ENCODE results near the gene ZSWIM4. TPM values are rescaled to one million over a fixed set of nuclear protein-coding genes. Genes with fewer than 3 reads are reported as not detected.

The ZSWIM4 gene
- total RNA-seq = 12.8 and 18.3 TPM in 2 replicates

DNA sequence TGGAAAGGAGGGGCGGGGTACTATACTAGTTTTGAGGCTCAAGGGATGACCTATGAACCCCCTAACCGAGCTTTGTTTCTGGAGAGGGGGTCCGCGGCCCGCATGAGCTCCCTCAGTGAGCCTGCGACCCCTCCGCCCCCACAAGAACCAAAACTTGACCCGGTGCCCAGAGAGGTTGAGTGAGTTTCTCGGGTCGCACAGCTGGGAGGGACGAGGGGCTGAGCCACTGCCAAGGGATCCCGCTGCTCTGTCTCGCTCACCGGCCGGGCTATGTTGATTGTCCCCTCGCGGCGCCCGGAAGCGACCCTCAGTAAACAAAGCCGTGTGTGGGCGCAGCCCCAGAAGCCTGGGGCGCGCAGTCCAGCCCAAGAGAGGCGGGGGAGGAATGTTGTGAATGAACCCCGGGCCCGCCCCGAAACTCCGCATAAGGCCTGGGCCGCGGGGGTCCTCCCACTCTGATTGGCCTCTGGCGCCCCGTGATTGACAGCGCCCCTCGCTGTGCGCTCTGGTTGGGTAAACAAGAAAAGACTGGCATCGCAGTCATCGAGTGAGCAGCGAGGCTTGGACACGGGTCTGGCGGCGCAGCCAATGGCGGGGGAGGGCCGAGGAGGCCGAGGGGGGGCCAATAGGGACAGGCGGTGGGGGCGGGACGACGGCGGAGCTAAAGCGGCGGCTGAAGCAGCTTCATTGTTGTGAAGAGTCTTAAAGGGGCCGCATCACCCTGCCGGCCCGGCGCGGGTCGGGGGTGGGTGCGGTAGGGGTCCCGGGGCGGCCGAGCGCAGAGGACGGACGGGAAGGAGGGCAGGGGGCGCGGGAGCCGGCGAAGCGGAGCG, at the start of gene ZSWIM4:
ZSWIM4 (plus strand) TSS at position 687 of the 833 bp plus-strand sequence. CDS start 206 bp downstream, outside the sequence.

DNA sequence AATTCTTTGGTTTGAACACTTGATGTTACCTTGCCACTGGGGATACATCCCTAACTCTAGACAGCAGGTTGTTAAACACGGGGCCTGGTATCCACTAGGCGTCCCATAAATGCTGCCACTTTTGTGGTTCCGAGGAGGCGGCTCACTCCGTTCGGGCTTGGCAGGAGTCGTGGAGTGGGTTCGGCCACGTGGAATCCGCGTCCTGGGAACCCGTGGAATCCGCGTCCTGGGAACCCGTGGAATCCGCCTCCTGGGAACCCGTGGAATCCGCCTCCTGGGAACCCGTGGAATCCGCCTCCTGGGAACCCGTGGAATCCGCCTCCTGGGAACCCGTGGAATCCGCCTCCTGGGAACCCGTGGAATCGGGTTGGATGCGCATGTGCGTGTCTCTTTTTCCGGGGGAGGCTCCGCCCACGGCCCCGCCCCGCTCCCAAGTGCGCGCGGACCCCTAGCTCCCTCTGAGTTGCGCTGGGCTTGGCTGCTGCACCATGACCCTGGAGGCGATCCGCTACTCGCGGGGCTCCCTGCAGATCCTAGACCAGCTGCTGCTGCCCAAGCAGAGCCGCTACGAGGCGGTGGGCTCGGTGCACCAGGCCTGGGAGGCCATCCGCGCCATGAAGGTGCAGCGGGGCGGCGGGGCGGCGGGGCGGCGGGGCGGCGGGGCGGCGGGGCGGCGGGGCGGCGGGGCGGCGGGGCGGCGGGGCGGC, 31.0 kb upstream of the ZSWIM4 start, which contains the start of gene MRI1:
MRI1 (plus strand) TSS at position 422 of the 707 bp plus-strand sequence; CDS start at position 489, 67 bp downstream.

DNA sequence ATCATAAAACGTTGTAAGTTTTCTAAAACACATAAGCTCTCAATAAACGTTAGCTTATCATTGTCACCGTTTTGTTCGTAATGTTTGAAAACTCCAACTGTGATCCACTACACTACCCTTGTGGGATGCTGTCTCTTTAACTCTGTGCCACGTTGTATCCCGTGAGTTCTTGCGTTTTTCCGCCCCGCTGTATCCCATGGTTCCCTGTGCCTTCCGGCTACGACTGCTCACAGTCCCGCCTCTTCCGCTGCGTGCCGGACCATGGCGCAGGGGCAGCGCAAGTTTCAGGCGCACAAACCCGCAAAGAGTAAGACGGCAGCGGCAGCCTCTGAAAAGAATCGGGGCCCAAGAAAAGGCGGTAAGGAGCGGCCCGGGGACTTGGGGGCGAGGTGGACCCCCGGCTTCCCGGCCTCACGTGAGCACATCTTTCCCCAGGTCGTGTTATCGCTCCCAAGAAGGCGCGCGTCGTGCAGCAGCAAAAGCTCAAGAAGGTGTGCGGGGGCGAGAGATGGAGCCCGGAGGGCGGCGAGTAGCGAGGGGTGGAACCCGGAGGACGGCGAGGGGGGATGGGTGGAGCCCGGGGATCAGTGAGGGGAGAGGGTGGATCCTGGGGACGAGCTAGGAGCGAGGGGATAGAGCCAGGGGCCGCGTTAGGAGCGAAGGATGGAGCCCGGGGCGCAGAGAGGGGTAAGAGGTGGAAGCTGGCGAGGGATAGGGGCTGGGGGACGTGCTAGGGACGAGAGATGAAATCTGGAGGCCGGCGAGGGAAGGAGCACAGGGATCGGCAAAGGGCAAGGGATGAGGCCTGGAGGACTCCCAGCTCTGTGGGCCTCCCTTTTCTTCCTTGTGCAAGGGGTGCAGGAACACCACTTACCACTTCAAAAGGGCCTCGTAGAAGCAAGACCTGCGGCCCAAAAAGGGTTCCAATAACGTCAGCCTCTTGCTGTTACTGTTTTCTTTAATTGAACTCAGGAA, 20.7 kb upstream of the ZSWIM4 start, which contains the start of gene C19orf53:
C19orf53 (plus strand) TSS at position 240 of the 975 bp plus-strand sequence; CDS start at position 262, 22 bp downstream.

DNA sequence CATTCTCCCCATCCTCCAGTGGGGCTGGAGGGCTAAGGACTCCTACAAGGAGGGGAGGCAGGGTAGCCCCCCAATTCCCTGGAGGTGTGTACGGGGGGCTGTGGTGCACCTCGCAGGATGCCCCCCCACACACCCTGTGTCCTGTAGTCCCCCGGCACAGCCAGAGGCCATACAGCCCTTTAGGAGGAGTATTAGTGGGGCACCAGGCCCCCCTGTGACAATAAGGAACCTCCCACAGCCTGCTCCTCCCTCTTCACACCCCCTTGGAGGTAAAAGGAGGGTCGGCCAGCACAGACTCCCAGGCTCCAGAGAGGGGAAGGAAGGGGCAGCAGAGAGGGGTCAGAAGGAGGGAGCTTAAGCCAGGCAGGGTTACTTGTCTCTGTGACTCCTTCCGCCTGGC, 81.6 kb downstream of the ZSWIM4 start, which contains the start of gene NANOS3:
NANOS3 (plus strand) TSS at position 301 of the 400 bp plus-strand sequence. CDS start 115 bp downstream, outside the sequence.

Other genes with a start within 250 kb of the ZSWIM4 start
- 18.2 and 48.1 TPM in 2 replicates for gene MRI1, start 30.9 kb upstream of the ZSWIM4 start, total RNA-seq
- gene C19orf53, start 21.0 kb upstream of the ZSWIM4 start, total RNA-seq = 173 and 267 TPM in 2 replicates
- not detected in 2 replicates for gene NANOS3, start 81.7 kb downstream of the ZSWIM4 start, total RNA-seq
- gene BRME1, start 110.7 kb downstream of the ZSWIM4 start, total RNA-seq = 0.26 TPM in 1 of 2 replicates, not detected in the other
- gene CC2D1A, start 110.8 kb downstream of the ZSWIM4 start, total RNA-seq = 15.9 and 26.7 TPM in 2 replicates
- 1.7 and 38.1 TPM in 2 replicates for gene PODNL1, start 143.0 kb downstream of the ZSWIM4 start, total RNA-seq
- 13.9 and 25.1 TPM in 2 replicates for gene DCAF15, start 157.1 kb downstream of the ZSWIM4 start, total RNA-seq
- 5.2 and 6.9 TPM in 2 replicates for gene RFX1, start 210.9 kb downstream of the ZSWIM4 start, total RNA-seq
- not detected in 2 replicates for gene RLN3, start 232.7 kb downstream of the ZSWIM4 start, total RNA-seq
- gene IL27RA, start 236.3 kb downstream of the ZSWIM4 start, total RNA-seq = 2.9 and 11.6 TPM in 2 replicates